ENCODE data around the gene MBD3L5. TPM values are rescaled to one million over a fixed set of nuclear protein-coding genes. Genes with fewer than 3 reads are reported as not detected.

Gene MBD3L5
- total RNA-seq, 1 experiment from 2014 or later, result not detected

GRCh38 chr19:6996810-6997209, 33.6 kb upstream of the MBD3L5 start:
- H3K9me3 ChIP-seq (ENCODE audit: control insufficient read depth, insufficient read depth, low read depth, low read length), result no peaks in the 10 kb centered on the region; the same call in 1 of the 2 replicates
- intact Hi-C loops (cut with micrococcal nuclease; ENCODE audit: unreplicated experiment), result no loop called here
- TF ChIP-seq SIN3A (IDR thresholded peaks at IDR 0.05; ENCODE audit: borderline replicate concordance, insufficient read depth, low read depth, low read length) (no peak), POLR2AphosphoS5 (IDR thresholded peaks at IDR 0.05; ENCODE audit: low read depth, low read length) (no peak), REST (IDR thresholded peaks at IDR 0.05; ENCODE audit: insufficient read depth in 1 of 2, low read depth in 2 of 2, low read length in 1 of 2) (no peak), TCF7L2 (IDR thresholded peaks at IDR 0.05; ENCODE audit: low read depth, low read length) (no peak)
- TF ChIP-seq, protein P1, sequence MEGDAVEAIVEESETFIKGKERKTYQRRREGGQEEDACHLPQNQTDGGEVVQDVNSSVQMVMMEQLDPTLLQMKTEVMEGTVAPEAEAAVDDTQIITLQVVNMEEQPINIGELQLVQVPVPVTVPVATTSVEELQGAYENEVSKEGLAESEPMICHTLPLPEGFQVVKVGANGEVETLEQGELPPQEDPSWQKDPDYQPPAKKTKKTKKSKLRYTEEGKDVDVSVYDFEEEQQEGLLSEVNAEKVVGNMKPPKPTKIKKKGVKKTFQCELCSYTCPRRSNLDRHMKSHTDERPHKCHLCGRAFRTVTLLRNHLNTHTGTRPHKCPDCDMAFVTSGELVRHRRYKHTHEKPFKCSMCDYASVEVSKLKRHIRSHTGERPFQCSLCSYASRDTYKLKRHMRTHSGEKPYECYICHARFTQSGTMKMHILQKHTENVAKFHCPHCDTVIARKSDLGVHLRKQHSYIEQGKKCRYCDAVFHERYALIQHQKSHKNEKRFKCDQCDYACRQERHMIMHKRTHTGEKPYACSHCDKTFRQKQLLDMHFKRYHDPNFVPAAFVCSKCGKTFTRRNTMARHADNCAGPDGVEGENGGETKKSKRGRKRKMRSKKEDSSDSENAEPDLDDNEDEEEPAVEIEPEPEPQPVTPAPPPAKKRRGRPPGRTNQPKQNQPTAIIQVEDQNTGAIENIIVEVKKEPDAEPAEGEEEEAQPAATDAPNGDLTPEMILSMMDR (IDR thresholded peaks at IDR 0.05), result no peak
- ChIA-PET POLR2A (no interaction called here), CTCF (no interaction called here)
- no peak overlapping the region for H3K4me3 ChIP-seq (ENCODE audit: low read depth in 2 of 2, low read length in 2 of 2)
- ATAC-seq, result no peak
- no peak for DNase-seq (ENCODE audit: low read depth, low spot score)
- in situ Hi-C loops (cut with HindIII; ENCODE audit: low pct_unique_long_range_greater_than_20kb, low sequenced_read_pairs), result no loop called here
- H3K4me1 ChIP-seq (ENCODE audit: control insufficient read depth, insufficient read depth, low read length), result no peaks in the 10 kb centered on the region
- no peak overlapping the region for H3K27ac ChIP-seq (ENCODE audit: low read length)
- no TSS peak for BruUV-seq (replicated peaks)
- no peaks in the 10 kb centered on the region for H3K36me3 ChIP-seq (ENCODE audit: control insufficient read depth, insufficient read depth, low read length)
- peaks cover 2% of the 10 kb centered on the region; the same call in 1 of the 2 replicates for H3K27me3 ChIP-seq (ENCODE audit: control insufficient read depth, insufficient read depth, low read length)

- Histone ChIP-seq H3K9me3 (ENCODE audit: control insufficient read depth, insufficient read depth, low read depth, low read length) (no peaks in the 10 kb centered on the region; the same call in 1 of the 2 replicates), H3K4me3 (ENCODE audit: low read depth in 2 of 2, low read length in 2 of 2) (no peak overlapping the region), H3K4me1 (ENCODE audit: control insufficient read depth, insufficient read depth, low read length) (no peaks in the 10 kb centered on the region), H3K36me3 (ENCODE audit: control insufficient read depth, insufficient read depth, low read length) (no peaks in the 10 kb centered on the region), H3K27me3 (ENCODE audit: control insufficient read depth, insufficient read depth, low read length) (peaks cover 2% of the 10 kb centered on the region; the same call in 1 of the 2 replicates), H3K27ac (ENCODE audit: low read length) (no peak overlapping the region)
- DNase-seq (ENCODE audit: low read depth, low spot score), result no peak
- BruUV-seq (replicated peaks), result no TSS peak
- CTCF ChIA-PET, result no interaction called here
- no peak for TF ChIP-seq REST (IDR thresholded peaks at IDR 0.05; ENCODE audit: insufficient read depth in 1 of 2, low read depth in 2 of 2, low read length in 1 of 2)
- TF ChIP-seq, protein P1 (IDR thresholded peaks at IDR 0.05), result no peak
- TF ChIP-seq SIN3A (IDR thresholded peaks at IDR 0.05; ENCODE audit: borderline replicate concordance, insufficient read depth, low read depth, low read length), result no peak
- TF ChIP-seq TCF7L2 (IDR thresholded peaks at IDR 0.05; ENCODE audit: low read depth, low read length), result no peak
- no peak for TF ChIP-seq POLR2AphosphoS5 (IDR thresholded peaks at IDR 0.05; ENCODE audit: low read depth, low read length)
- POLR2A ChIA-PET, result no interaction called here
- in situ Hi-C loops (cut with HindIII; ENCODE audit: low pct_unique_long_range_greater_than_20kb, low sequenced_read_pairs) (no loop called here), intact Hi-C loops (cut with micrococcal nuclease; ENCODE audit: unreplicated experiment) (no loop called here)
- no peak for ATAC-seq
Measured at GRCh38 chr19:6997679-6998445, 32.5 kb upstream of the MBD3L5 start.

All from Panc1 (cell line).